Measurements from ENCODE around the gene GTPBP10. TPM values are rescaled to one million over a fixed set of nuclear protein-coding genes. Genes with fewer than 3 reads are reported as not detected.
A peak's percentile ranks its signal among the peaks of the same experiment; 100 is the strongest.

Gene GTPBP10
- total and polyA plus RNA-seq, 9 of the 15 experiments (the other 6 are each of a cell fraction or from before 2014, with no cell fraction given): 34.6 to 89.8 (median 76.4) TPM

GRCh38 chr7:90407484-90407821 lies 60.9 kb downstream of the GTPBP10 start:
- Histone ChIP-seq H4K20me1 (replicated peaks; ENCODE audit: control insufficient read depth, insufficient read depth, low read length) (no peaks in the 10 kb centered on the region), H3K4me3 (no peak overlapping the region), H3K9me1 (ENCODE audit: control insufficient read depth, insufficient read depth, low read length) (no peaks in the 10 kb centered on the region), H2AFZ (ENCODE audit: low read depth, low read length) (no peak overlapping the region), H3K27me3 (ENCODE audit: control insufficient read depth in 2 of 2, insufficient read depth in 2 of 2, low read length in 2 of 2) (no peaks in the 10 kb centered on the region), H3K9ac (ENCODE audit: insufficient read depth in 1 of 2, low read depth in 2 of 2, low read length in 2 of 2) (no peak overlapping the region), H3K79me2 (ENCODE audit: control insufficient read depth, insufficient read depth, low read length) (peaks cover 6% of the 10 kb centered on the region; the same call in 2 of the 3 replicates), H3K4me1 (replicated peaks in 1 of 2; ENCODE audit: control insufficient read depth in 2 of 2, insufficient read depth in 2 of 2, low read length in 2 of 2) (peaks cover 3 to 6% of the 10 kb centered on the region in 2 experiments; a peak in 3 of 5 replicates), H3K36me3 (ENCODE audit: control insufficient read depth, insufficient read depth, low read length) (peaks cover 30% of the 10 kb centered on the region), H3K27ac (ENCODE audit: extremely low read depth, low read depth, low read length) (no peak overlapping the region), H3K4me2 (ENCODE audit: insufficient read depth, low read length) (no peak overlapping the region), H3K9me3 (replicated peaks; ENCODE audit: control insufficient read depth, insufficient read depth, low read depth, low read length) (no peaks in the 10 kb centered on the region)
- FAIRE-seq: no peak
- intact Hi-C loops (cut with micrococcal nuclease) (no loop called here), in situ Hi-C loops (cut with MboI) (no loop called here)
- ATAC-seq: no peak
- POLR2A ChIA-PET: no interaction called here
- 63% methylated on average over 1 of the region's 1 CpG for WGBS (ENCODE audit: insufficient coverage, low coverage, missing lambda C conversion rate)
- BruUV-seq (replicated peaks): no TSS peak
- CTCF ChIA-PET (ENCODE audit: low intra/inter-chr PET ratio): no interaction called here
- TF ChIP-seq ZNF316 (IDR thresholded peaks at IDR 0.05) (peak; percentile 45), ZNF76 (CRISPR knock-in tag; IDR thresholded peaks at IDR 0.05; ENCODE audit: borderline replicate concordance) (no peak), C11orf30 (IDR thresholded peaks at IDR 0.05; ENCODE audit: low read depth) (peak; percentile 40; the same call in 1 of the 2 replicates), ZFPM2 (CRISPR knock-in tag; IDR thresholded peaks at IDR 0.05) (no peak), CGGBP1 (CRISPR knock-in tag; IDR thresholded peaks at IDR 0.05) (no peak)
- DNase-seq (ENCODE audit: extremely low read depth in 1 of 4, low spot score in 3 of 4): no peak

DNA sequence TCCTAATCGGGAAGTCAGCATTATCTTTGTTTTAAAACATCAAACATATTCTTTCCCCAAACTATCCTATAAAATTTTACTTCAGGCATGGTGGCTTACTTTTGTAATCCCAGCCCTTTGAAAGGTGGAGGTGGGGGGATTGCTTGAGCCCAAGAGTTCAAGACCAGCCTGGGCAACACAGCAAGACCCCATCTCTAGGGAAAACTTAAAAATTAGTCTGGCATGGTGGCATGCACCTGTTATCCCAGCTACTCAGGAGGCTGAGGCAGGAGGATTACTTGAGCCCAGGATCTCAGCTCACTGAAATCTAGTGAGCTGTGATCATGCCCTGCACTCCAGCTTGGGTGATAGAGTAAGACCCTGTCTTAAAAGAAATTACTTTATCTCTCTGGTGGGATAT lies 61.6 kb downstream of the GTPBP10 start:
- Histone ChIP-seq H3K79me2 (ENCODE audit: control insufficient read depth, insufficient read depth, low read length) (peaks cover 6% of the 10 kb centered on the region; the same call in 2 of the 3 replicates), H3K36me3 (ENCODE audit: control insufficient read depth, insufficient read depth, low read length) (peaks cover 37% of the 10 kb centered on the region), H3K4me1 (replicated peaks in 1 of 2; ENCODE audit: control insufficient read depth in 2 of 2, insufficient read depth in 2 of 2, low read length in 2 of 2) (peaks cover 2 to 6% of the 10 kb centered on the region in 2 experiments; a peak in 3 of 5 replicates), H3K27me3 (ENCODE audit: control insufficient read depth in 2 of 2, insufficient read depth in 2 of 2, low read length in 2 of 2) (no peaks in the 10 kb centered on the region), H3K9me3 (replicated peaks; ENCODE audit: control insufficient read depth, insufficient read depth, low read depth, low read length) (no peaks in the 10 kb centered on the region), H3K4me2 (ENCODE audit: insufficient read depth, low read length) (no peak overlapping the region), H3K27ac (ENCODE audit: extremely low read depth, low read depth, low read length) (no peak overlapping the region), H3K4me3 (no peak overlapping the region), H3K9me1 (ENCODE audit: control insufficient read depth, insufficient read depth, low read length) (no peaks in the 10 kb centered on the region), H4K20me1 (replicated peaks; ENCODE audit: control insufficient read depth, insufficient read depth, low read length) (no peaks in the 10 kb centered on the region), H3K9ac (ENCODE audit: insufficient read depth in 1 of 2, low read depth in 2 of 2, low read length in 2 of 2) (no peak overlapping the region), H2AFZ (ENCODE audit: low read depth, low read length) (no peak overlapping the region)
- in situ Hi-C loops (cut with MboI) (no loop called here), intact Hi-C loops (cut with micrococcal nuclease) (no loop called here)
- ChIA-PET POLR2A (interaction anchor here (0.6 to 0.7 kb wide), 2 partner anchors 18 to 62 kb away, joined by 3 read pairs; no protein-coding TSS in a partner anchor), CTCF (ENCODE audit: low intra/inter-chr PET ratio) (no interaction called here)
- ATAC-seq: no peak
- TF ChIP-seq KLF16 (IDR thresholded peaks at IDR 0.05) (no peak), ZNF140 (CRISPR knock-in tag; IDR thresholded peaks at IDR 0.05) (no peak), RAD21 (CRISPR knock-in tag; conservative IDR thresholded peaks at IDR 0.05 in 1 of 2, IDR thresholded peaks at IDR 0.05 in 1 of 2) (no peak)
- 94% methylated on average over 1 of the region's 1 CpG for WGBS (ENCODE audit: insufficient coverage, low coverage, missing lambda C conversion rate)
- DNase-seq (ENCODE audit: extremely low read depth in 1 of 4, low spot score in 3 of 4): no peak
- FAIRE-seq: no peak
- no TSS peak for BruUV-seq (replicated peaks)
